ENCODE measurements around the gene UBASH3A. TPM values are rescaled to one million over a fixed set of nuclear protein-coding genes. Genes with fewer than 3 reads are reported as not detected.

The UBASH3A gene
- total and polyA plus RNA-seq, 2 donors (not counting 1 experiment from before 2014, with no cell fraction given): not detected

GRCh38 chr21:42383331-42383730, 20.4 kb upstream of the UBASH3A start:
- no peak for TF ChIP-seq EZH2 (IDR thresholded peaks at IDR 0.05; ENCODE audit: low read length, missing control alignments)
- TF ChIP-seq, protein P1, sequence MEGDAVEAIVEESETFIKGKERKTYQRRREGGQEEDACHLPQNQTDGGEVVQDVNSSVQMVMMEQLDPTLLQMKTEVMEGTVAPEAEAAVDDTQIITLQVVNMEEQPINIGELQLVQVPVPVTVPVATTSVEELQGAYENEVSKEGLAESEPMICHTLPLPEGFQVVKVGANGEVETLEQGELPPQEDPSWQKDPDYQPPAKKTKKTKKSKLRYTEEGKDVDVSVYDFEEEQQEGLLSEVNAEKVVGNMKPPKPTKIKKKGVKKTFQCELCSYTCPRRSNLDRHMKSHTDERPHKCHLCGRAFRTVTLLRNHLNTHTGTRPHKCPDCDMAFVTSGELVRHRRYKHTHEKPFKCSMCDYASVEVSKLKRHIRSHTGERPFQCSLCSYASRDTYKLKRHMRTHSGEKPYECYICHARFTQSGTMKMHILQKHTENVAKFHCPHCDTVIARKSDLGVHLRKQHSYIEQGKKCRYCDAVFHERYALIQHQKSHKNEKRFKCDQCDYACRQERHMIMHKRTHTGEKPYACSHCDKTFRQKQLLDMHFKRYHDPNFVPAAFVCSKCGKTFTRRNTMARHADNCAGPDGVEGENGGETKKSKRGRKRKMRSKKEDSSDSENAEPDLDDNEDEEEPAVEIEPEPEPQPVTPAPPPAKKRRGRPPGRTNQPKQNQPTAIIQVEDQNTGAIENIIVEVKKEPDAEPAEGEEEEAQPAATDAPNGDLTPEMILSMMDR (conservative IDR thresholded peaks at IDR 0.05 in 1 of 2, IDR thresholded peaks at IDR 0.05 in 1 of 2; ENCODE audit: low read depth in 1 of 2, low read length in 2 of 2): no peak
- Histone ChIP-seq H3K27me3 (ENCODE audit: control insufficient read depth, insufficient read depth, low read length) (no peaks in the 10 kb centered on the region), H3K27ac (ENCODE audit: insufficient read depth, low read length) (no peak overlapping the region), H3K9me3 (ENCODE audit: control insufficient read depth, insufficient read depth, low read depth, low read length) (no peaks in the 10 kb centered on the region), H3K36me3 (ENCODE audit: control insufficient read depth, insufficient read depth, low read length) (no peaks in the 10 kb centered on the region), H3K79me2 (ENCODE audit: control insufficient read depth, insufficient read depth, low read length) (no peaks in the 10 kb centered on the region), H3K4me1 (ENCODE audit: control insufficient read depth, extremely low read depth, insufficient read depth, low read length) (no peaks in the 10 kb centered on the region), H3K4me2 (ENCODE audit: extremely low read depth, insufficient read depth, low read length) (no peak overlapping the region), H3K4me3 (replicated peaks in 1 of 4; ENCODE audit: control extremely low read depth in 1 of 4, insufficient read depth in 1 of 4, low read depth in 3 of 4, low read length in 4 of 4) (no peak overlapping the region), H4K20me1 (ENCODE audit: control insufficient read depth, extremely low read depth, insufficient read depth, low read length) (no peaks in the 10 kb centered on the region), H3K9ac (ENCODE audit: insufficient read depth, low read length) (no peak overlapping the region), H2AFZ (ENCODE audit: low read length) (no peak overlapping the region)
- no peak for DNase-seq (ENCODE audit: low read depth in 2 of 2)

- H3K4me1 ChIP-seq (ENCODE audit: control insufficient read depth, extremely low read depth, insufficient read depth, low read length): no peaks in the 10 kb centered on the region
- no peak for DNase-seq (ENCODE audit: low read depth in 2 of 2)
- no peak overlapping the region for H3K9ac ChIP-seq (ENCODE audit: insufficient read depth, low read length)
- no peak overlapping the region for H3K27ac ChIP-seq (ENCODE audit: insufficient read depth, low read length)
- H3K79me2 ChIP-seq (ENCODE audit: control insufficient read depth, insufficient read depth, low read length): no peaks in the 10 kb centered on the region
- no peaks in the 10 kb centered on the region for H3K9me3 ChIP-seq (ENCODE audit: control insufficient read depth, insufficient read depth, low read depth, low read length)
- TF ChIP-seq EZH2 (IDR thresholded peaks at IDR 0.05; ENCODE audit: low read length, missing control alignments): no peak
- TF ChIP-seq, protein P1 (conservative IDR thresholded peaks at IDR 0.05 in 1 of 2, IDR thresholded peaks at IDR 0.05 in 1 of 2; ENCODE audit: low read depth in 1 of 2, low read length in 2 of 2): no peak
- H3K27me3 ChIP-seq (ENCODE audit: control insufficient read depth, insufficient read depth, low read length): no peaks in the 10 kb centered on the region
- no peaks in the 10 kb centered on the region for H4K20me1 ChIP-seq (ENCODE audit: control insufficient read depth, extremely low read depth, insufficient read depth, low read length)
- no peak overlapping the region for H3K4me2 ChIP-seq (ENCODE audit: extremely low read depth, insufficient read depth, low read length)
- no peaks in the 10 kb centered on the region for H3K36me3 ChIP-seq (ENCODE audit: control insufficient read depth, insufficient read depth, low read length)
- H2AFZ ChIP-seq (ENCODE audit: low read length): no peak overlapping the region
- no peak overlapping the region for H3K4me3 ChIP-seq (replicated peaks in 1 of 4; ENCODE audit: control extremely low read depth in 1 of 4, insufficient read depth in 1 of 4, low read depth in 3 of 4, low read length in 4 of 4)
Observed at GRCh38 chr21:42384156-42384945, 19.4 kb upstream of the UBASH3A start.

DNA sequence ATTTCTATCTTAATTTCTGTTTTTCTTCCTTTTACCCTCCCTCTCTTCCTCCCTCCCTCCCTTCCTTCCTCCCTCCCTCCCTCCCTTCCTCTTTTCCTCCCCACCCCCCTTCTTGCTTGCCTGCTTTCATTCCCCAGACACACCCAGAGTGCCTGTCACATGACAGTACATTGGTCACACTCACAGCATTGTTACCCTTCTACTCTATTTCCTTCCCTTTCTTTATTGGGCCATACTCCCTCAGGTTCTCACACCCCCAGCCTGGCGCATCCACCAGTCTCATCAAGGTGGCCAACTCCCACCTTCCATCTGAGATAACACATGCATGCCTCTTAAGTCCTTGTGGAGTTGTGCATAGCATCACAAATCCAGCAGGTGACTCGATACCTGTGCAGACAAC, 18.7 kb upstream of the UBASH3A start:
- Histone ChIP-seq H3K36me3 (ENCODE audit: control insufficient read depth, insufficient read depth, low read length) (no peaks in the 10 kb centered on the region), H3K4me1 (ENCODE audit: control insufficient read depth, extremely low read depth, insufficient read depth, low read length) (no peaks in the 10 kb centered on the region), H3K79me2 (ENCODE audit: control insufficient read depth, insufficient read depth, low read length) (no peaks in the 10 kb centered on the region), H2AFZ (ENCODE audit: low read length) (no peak overlapping the region), H3K9me3 (ENCODE audit: control insufficient read depth, insufficient read depth, low read depth, low read length) (no peaks in the 10 kb centered on the region), H4K20me1 (ENCODE audit: control insufficient read depth, extremely low read depth, insufficient read depth, low read length) (no peaks in the 10 kb centered on the region), H3K27me3 (ENCODE audit: control insufficient read depth, insufficient read depth, low read length) (no peaks in the 10 kb centered on the region), H3K27ac (ENCODE audit: insufficient read depth, low read length) (no peak overlapping the region), H3K4me2 (ENCODE audit: extremely low read depth, insufficient read depth, low read length) (no peak overlapping the region), H3K4me3 (replicated peaks in 1 of 4; ENCODE audit: control extremely low read depth in 1 of 4, insufficient read depth in 1 of 4, low read depth in 3 of 4, low read length in 4 of 4) (no peak overlapping the region), H3K9ac (ENCODE audit: insufficient read depth, low read length) (no peak overlapping the region)
- TF ChIP-seq, protein P1 (conservative IDR thresholded peaks at IDR 0.05 in 1 of 2, IDR thresholded peaks at IDR 0.05 in 1 of 2; ENCODE audit: low read depth in 1 of 2, low read length in 2 of 2): no peak
- no peak for TF ChIP-seq EZH2 (IDR thresholded peaks at IDR 0.05; ENCODE audit: low read length, missing control alignments)
- no peak for DNase-seq (ENCODE audit: low read depth in 2 of 2)
